ENCODE data around the gene COL11A2.
"Not testable (repeated sequence)": the region's sequence is repeated elsewhere in the genome, so short reads cannot be mapped to it uniquely, and the experiment has no call there.

Gene COL11A2

DNA sequence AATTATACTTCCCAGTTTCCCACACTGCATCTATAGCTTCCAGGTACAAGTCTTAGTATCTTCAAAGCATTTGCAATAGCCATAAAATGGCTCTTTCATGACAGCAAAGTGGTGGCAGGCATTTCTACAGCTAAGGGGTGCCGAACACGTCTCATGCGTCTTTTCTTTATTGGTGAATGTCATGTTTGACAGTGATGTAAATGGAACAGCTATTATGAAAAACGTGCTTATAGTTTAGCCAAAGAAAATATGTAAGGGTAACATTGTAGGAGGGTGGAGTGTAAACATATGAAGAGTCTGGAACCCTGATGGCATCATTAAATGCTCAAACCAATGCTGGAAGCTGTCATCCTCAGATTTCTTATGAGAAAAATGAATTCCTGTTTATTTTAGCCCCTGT, 37.9 kb downstream of the COL11A2 start:
- Mint-ChIP-seq H3K4me3 (no peak overlapping the region), H3K4me1 (ENCODE audit: low read depth) (no peaks in the 10 kb centered on the region), H3K36me3 (ENCODE audit: low read depth) (peaks cover 5% of the 10 kb centered on the region), H3K27ac (no peak overlapping the region), H3K9me3 (peaks cover 15% of the 10 kb centered on the region), H3K27me3 (peaks cover 6% of the 10 kb centered on the region)
- intact Hi-C loops (cut with micrococcal nuclease) = no loop called here

DNA sequence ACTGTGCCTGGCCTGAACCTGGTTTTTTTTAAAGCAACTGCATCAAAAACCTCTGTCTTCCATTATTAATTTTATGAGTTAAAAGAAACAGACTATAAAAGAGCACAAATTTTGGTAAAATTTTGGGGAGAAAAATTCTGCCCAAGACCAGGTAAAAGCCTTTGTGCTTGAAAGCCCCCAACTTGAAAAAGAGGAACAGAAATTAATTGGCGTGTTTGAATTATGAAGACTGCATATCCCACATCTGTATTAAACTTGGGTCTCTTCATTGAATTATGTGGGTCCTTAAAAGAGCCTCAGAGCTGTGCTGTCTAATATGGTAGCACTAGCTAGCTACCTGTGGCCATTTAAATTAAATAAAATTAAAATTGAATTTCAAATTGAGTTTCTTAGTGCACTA, 41.2 kb downstream of the COL11A2 start:
- H3K27me3 Mint-ChIP-seq = peaks cover 11% of the 10 kb centered on the region
- no peaks in the 10 kb centered on the region for H3K4me1 Mint-ChIP-seq (ENCODE audit: low read depth)
- H3K27ac Mint-ChIP-seq = no peak overlapping the region
- intact Hi-C loops (cut with micrococcal nuclease) = no loop called here
- H3K4me3 Mint-ChIP-seq = no peak overlapping the region
- peaks cover 15% of the 10 kb centered on the region for H3K9me3 Mint-ChIP-seq
- peaks cover 5% of the 10 kb centered on the region for H3K36me3 Mint-ChIP-seq (ENCODE audit: low read depth)

DNA sequence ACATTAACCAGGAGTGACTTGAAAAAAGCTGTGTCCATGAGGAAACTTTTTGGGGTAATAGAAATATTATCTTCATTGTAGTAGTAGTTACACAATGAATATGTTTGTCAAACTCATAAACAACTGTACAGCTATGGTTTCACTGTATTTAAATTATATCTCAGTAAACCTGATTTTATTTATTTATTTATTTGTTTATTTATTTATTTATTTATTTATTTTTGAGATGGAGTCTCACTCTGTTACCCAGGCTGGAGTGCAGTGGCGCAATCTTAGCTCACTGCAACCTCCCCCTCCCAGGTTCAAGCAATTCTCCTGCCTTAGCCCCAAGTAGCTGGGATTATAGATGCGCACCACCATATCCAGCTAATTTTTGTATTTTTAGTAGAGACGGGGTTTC, 41.7 kb downstream of the COL11A2 start:
- H3K4me3 Mint-ChIP-seq; H3K27ac Mint-ChIP-seq; H3K36me3 Mint-ChIP-seq (ENCODE audit: low read depth); H3K4me1 Mint-ChIP-seq (ENCODE audit: low read depth); intact Hi-C loops (cut with micrococcal nuclease): not testable (repeated sequence)
- H3K9me3 Mint-ChIP-seq = peaks cover 15% of the 10 kb centered on the region
- peaks cover 11% of the 10 kb centered on the region for H3K27me3 Mint-ChIP-seq

DNA sequence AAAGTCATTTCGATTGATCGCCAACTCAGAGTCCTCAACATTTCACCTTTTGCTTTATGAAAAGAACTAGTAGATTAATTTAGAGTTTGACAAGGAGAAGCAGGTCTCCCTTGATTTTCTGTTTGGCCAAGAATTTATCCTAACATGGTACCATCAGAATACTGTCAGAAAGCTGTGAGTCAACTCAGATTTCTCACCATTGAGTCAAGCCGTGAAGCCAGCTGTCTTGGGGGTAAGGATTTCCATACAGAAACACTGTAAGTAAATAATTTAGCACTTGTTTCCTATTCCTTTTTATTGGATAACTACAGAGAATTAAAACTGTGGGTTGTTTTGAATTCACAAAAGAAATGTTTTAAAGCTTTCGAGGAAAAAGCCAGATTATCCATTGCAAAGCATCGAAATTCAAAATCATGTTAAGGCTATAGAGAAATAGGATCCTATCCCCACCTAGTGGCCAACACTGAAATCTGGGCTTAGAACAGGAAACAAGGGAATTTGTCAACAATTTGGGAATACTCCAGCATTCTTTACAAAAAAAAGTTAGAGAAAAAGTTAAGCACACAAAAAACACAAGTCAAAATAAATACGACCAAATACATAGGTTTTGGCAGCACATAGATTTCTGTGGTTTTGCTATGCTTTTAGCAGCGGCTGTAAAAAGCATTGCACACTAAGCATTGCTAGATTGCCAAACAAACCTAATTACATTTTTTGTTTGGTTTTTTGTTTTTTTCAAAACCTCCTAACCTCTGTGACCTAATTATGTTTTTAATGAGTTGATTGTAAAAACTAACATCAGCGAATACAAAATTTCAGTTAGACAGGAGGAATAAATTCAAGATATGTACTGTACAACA, 44.2 kb downstream of the COL11A2 start:
- Mint-ChIP-seq H3K4me1 (ENCODE audit: low read depth) (peaks cover 14% of the 10 kb centered on the region), H3K27me3 (peaks cover 11% of the 10 kb centered on the region), H3K36me3 (ENCODE audit: low read depth) (peaks cover 5% of the 10 kb centered on the region), H3K4me3 (no peak overlapping the region), H3K27ac (no peak overlapping the region), H3K9me3 (peaks cover 15% of the 10 kb centered on the region)
- intact Hi-C loops (cut with micrococcal nuclease) = loop anchor here (1.0 kb wide), 1 partner anchor 25 kb away; no protein-coding TSS in a partner anchor

DNA sequence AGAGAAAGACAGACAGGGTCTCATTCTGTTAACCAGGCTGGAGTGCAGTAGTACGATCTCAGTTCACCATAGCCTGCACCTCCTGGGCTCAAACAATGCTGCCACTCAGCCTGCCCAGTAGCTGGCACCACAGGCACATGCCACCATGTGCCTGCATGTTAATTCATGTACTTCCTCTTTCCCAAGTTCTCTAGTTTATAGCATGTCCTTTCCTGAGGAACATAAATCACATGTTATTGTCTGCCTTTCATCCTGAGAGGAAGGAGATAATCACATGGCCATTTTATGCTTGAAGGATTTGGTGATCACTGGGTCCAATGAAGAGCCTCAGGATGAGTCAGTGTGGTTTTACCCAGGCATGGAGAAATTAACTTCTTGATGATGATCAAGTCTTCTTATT, 47.9 kb downstream of the COL11A2 start:
- Mint-ChIP-seq H3K27me3 (peaks cover 5% of the 10 kb centered on the region), H3K27ac (peak overlapping the region; percentile 54), H3K36me3 (ENCODE audit: low read depth) (no peaks in the 10 kb centered on the region), H3K4me3 (no peak overlapping the region), H3K4me1 (ENCODE audit: low read depth) (peaks cover 38% of the 10 kb centered on the region), H3K9me3 (no peaks in the 10 kb centered on the region)
- intact Hi-C loops (cut with micrococcal nuclease) = loop anchor here (2.0 kb wide), 1 partner anchor 16 kb away; no protein-coding TSS in a partner anchor

DNA sequence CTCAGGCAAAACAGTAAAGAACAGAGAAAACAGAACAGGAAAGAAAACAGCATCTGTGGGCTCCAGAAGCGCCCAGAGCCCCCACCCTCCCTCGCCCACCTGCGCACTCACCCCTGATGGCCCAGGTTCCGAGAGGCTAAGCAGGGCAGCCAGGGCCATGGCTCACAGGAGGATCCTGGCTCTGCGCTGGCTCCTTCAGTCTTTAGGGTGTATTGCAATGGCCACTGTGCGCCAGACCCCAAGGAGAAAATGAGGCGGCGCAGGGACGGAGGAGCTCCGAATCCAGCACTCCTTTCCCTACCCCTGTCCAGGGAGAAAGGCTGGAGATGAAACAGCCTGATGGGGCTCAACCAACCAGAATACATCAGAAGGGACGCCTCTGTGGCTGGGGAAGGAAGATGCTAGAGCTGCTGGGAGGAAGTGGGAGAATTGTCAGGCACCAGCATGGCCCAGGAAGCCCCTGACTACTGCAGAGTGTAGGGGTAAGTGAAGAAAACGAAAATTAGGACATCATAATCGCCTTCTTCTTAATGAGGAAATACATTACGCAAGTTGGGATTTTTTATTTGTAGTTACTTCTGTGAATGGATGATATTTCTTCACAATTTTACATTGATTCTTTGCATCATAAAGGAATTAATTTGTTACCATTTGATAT, 49.0 kb downstream of the COL11A2 start:
- Mint-ChIP-seq H3K36me3 (ENCODE audit: low read depth) (no peaks in the 10 kb centered on the region), H3K27ac (peak overlapping the region; percentile 26), H3K27me3 (no peaks in the 10 kb centered on the region), H3K9me3 (no peaks in the 10 kb centered on the region), H3K4me3 (no peak overlapping the region), H3K4me1 (ENCODE audit: low read depth) (peaks cover 38% of the 10 kb centered on the region)
- intact Hi-C loops (cut with micrococcal nuclease) = no loop called here

DNA sequence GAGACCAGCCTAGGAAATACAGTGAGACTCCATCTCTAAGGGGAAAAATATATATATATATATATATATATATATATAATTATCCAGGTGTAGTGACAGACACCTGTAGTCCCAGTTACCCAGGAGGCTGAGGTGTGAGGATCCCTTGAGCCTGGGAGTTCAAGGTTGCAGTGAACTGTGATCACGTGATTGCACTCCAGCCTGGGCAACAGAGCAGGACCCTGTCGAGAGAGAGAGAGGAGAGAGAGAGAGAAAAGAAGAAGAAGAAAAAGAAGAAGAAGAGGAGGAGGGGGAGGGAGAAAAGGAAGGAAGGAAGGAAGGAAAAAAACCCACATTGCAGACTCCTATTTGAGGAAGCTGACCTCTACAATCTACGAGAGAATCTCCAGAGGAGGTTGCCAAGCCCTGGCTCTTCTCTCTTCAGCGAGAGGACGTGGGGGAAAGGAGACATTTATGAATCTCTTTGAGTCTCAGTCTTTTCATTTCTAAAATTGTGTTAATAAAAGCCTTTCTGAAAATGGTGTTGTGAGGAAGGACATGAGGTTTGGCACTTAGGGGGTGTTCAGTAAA, 49.7 kb downstream of the COL11A2 start:
- no peaks in the 10 kb centered on the region for H3K36me3 Mint-ChIP-seq (ENCODE audit: low read depth)
- peaks cover 38% of the 10 kb centered on the region for H3K4me1 Mint-ChIP-seq (ENCODE audit: low read depth)
- peak overlapping the region; percentile 38 for H3K27ac Mint-ChIP-seq
- intact Hi-C loops (cut with micrococcal nuclease) = no loop called here
- no peaks in the 10 kb centered on the region for H3K27me3 Mint-ChIP-seq
- H3K9me3 Mint-ChIP-seq = no peaks in the 10 kb centered on the region
- no peak overlapping the region for H3K4me3 Mint-ChIP-seq

DNA sequence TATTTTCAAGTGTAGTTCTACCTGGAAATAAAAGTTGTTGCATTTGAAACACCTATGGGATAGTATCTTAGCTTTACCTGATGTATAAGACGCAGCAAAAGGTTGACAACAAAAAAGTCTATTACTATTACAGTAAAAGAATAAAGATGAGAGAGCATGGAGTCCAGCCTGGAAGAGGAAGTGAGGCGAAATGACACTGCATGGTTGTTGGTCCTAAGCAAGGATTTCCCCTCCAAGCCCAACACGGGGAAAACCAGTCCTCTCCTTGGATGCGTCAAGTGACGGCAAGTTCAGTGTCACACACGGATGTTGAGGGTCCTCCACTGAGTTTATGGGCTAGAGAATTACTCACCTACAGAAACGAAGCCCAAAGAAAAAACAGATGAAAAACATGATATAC, 51.7 kb downstream of the COL11A2 start:
- Mint-ChIP-seq H3K27me3 (no peaks in the 10 kb centered on the region), H3K4me3 (no peak overlapping the region), H3K9me3 (no peaks in the 10 kb centered on the region), H3K36me3 (ENCODE audit: low read depth) (no peaks in the 10 kb centered on the region), H3K27ac (no peak overlapping the region), H3K4me1 (ENCODE audit: low read depth) (peaks cover 38% of the 10 kb centered on the region)
- intact Hi-C loops (cut with micrococcal nuclease) = no loop called here

DNA sequence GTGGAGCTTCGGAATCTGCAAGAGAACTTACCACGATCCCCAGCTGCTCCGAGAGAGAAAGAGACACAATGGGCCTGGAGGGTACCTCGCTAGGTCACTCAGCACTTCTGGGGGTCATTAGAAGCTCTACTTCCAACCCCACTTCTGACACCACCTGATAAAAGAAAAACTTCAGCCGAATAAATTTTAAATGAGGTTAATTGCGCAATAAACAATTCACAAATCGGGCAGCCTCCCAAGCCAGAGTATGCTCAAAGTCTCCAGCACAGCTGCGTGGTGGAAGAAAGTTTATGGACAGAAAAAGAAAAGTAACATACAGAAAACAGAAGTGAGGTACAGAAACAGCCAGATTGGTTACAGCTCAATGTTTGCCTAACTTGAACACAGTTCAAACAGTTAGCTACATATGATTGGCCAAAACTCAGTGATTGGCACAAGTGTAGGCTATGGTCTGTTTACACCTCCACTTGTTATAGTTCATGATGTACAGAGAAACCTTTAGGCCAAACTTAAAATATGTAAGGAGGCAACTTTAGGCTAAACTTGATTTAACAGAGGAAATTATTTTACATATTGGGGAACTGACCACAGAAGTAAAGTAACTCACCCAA, 52.6 kb downstream of the COL11A2 start:
- Mint-ChIP-seq H3K27me3 (no peaks in the 10 kb centered on the region), H3K27ac (no peak overlapping the region), H3K36me3 (ENCODE audit: low read depth) (no peaks in the 10 kb centered on the region), H3K4me1 (ENCODE audit: low read depth) (peaks cover 36% of the 10 kb centered on the region), H3K9me3 (no peaks in the 10 kb centered on the region), H3K4me3 (no peak overlapping the region)
- intact Hi-C loops (cut with micrococcal nuclease) = no loop called here

DNA sequence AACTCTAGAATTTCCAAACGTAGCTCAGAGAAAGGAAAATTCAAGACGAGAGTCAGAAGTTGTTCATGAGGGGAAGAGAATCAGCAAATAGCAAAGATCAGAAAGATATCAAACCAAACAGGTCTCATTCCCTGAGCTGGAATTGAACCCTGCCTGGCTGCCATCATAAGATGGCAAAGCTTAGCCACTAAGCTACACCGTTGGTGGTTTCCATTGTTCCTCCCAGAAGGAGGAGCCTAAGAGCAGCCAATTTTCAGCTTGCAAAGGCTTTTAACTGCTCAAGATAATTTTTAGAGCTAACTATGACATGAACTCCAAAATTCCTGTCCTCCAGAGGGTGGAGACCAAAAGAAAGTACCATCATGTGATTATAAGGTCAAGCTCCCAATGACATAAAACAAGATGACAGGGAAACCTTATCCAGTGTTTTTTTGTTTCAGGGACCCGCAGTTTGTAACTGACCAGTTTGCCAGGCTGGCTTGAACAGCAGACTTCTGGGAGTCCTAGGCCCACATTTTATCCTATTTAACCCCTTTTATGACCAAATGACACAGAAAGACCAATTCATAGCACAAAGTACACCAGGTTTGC, 55.9 kb downstream of the COL11A2 start:
- Mint-ChIP-seq H3K4me1 (ENCODE audit: low read depth) (peaks cover 16% of the 10 kb centered on the region), H3K36me3 (ENCODE audit: low read depth) (no peaks in the 10 kb centered on the region), H3K27ac (no peak overlapping the region), H3K9me3 (no peaks in the 10 kb centered on the region), H3K27me3 (no peaks in the 10 kb centered on the region), H3K4me3 (no peak overlapping the region)
- intact Hi-C loops (cut with micrococcal nuclease) = no loop called here

DNA sequence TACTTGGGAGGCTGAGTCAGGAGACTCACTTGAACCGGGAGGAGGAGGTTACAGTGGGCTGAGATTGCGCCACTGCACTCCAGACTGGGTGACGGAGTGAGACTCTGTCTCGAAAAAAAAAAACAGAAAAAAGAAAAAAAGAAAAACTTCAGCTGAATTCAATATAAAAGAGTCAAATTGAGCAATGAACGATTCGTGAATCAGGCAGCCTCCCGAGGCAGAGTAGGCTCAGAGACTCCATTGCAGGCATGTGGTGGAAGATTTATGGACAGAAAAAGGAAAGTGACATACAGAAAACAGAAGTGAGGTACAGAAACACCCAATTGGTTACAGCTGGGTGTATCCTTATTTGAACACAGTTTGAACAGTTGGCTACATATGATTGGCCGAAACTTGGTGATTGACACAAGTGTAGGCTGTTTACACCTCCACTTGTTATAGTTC, 60.2 kb downstream of the COL11A2 start:
- no peaks in the 10 kb centered on the region for H3K36me3 Mint-ChIP-seq (ENCODE audit: low read depth)
- H3K4me3 Mint-ChIP-seq = peak overlapping the region; percentile 47
- intact Hi-C loops (cut with micrococcal nuclease) = no loop called here
- H3K9me3 Mint-ChIP-seq = no peaks in the 10 kb centered on the region
- peak overlapping the region; percentile 74 for H3K27ac Mint-ChIP-seq
- H3K27me3 Mint-ChIP-seq = peaks cover 6% of the 10 kb centered on the region
- peaks cover 14% of the 10 kb centered on the region for H3K4me1 Mint-ChIP-seq (ENCODE audit: low read depth)

DNA sequence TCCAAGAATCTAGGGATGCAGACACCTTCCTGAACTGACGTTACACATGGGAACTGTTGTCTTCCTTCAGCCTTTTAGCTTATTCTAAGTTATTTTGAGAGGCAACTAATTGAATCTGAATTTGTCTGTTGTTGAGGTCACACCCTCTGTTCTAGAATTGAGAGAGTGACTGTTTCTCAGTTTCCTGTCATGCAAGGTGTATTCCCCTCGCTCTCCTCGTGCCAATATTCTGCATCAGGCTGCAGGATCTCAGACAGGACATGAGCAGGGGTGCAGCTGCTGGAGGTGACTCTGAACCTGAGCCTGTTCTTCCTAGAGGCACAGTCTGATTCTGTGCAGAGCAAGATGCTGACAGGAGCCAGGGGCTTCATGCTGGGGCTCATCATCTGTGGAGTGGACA, 63.9 kb downstream of the COL11A2 start:
- Mint-ChIP-seq H3K27me3 (peaks cover 22% of the 10 kb centered on the region), H3K27ac (no peak overlapping the region), H3K9me3 (peaks cover 13% of the 10 kb centered on the region), H3K4me1 (ENCODE audit: low read depth) (peaks cover 14% of the 10 kb centered on the region), H3K36me3 (ENCODE audit: low read depth) (peaks cover 10% of the 10 kb centered on the region), H3K4me3 (no peak overlapping the region)
- intact Hi-C loops (cut with micrococcal nuclease) = no loop called here

DNA sequence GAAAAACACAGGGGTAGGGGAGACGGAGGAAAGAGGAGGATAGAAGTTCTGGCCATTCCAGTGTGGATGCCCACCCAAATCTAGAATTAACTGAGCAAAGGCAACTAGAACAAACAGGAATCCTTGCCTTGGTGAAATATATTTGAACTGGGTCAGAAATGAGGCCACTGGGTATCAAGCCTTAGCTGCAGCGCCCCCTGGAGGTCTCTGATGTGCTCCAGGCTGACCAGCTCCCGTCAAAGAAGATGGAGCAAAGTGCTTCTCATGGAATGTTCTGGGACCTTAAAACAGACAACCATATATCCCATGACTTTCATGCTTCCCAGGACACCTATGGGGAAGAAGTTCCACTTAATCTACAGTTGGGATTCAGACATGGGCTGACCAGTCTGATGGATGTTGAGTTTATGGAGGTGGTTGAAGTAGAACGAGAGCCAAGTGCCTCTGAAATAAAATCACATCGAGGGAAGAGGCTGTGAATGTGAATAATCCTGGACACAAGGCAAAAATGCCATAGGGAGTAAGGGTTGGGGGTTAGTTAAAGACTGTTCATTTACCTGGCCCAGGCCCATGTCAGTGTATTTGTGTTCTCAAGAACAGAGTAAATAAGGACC, 66.1 kb downstream of the COL11A2 start:
- intact Hi-C loops (cut with micrococcal nuclease) = no loop called here
- Mint-ChIP-seq H3K4me3 (no peak overlapping the region), H3K27ac (no peak overlapping the region), H3K9me3 (peaks cover 18% of the 10 kb centered on the region), H3K27me3 (peaks cover 22% of the 10 kb centered on the region), H3K36me3 (ENCODE audit: low read depth) (peaks cover 10% of the 10 kb centered on the region), H3K4me1 (ENCODE audit: low read depth) (peaks cover 4% of the 10 kb centered on the region)

All from dendritic cell treated with granulocyte-macrophage colony-stimulating factor and Interleukin-4, amounts not matched to agents 40 ng/mL and 50 ng/mL, for 4 days (primary cell).